Right lobe of liver (tissue), 4 donors: ENCODE data around the gene RRP1.

Source experiments
- CTCF ChIP-seq, 4 donors: fragments of 200-600 bp in 3 of 4; fragments of 450-650 bp in 1 of 4; IDR thresholded peaks; one replicate each; pipeline versions ENCODE4 v1.5.1 to v1.8.0; 2016 to 2022; ENCODE audit warnings: antibody characterized with exemption in 4 of 4, mild to moderate bottlenecking in 2 of 4
- POLR2A ChIP-seq: fragments of 450-650 bp; IDR thresholded peaks from one replicate; pipeline ENCODE4 v1.6.1; 2017; ENCODE audit warnings: antibody characterized with exemption, mild to moderate bottlenecking
- donor health status: DM: no; HTN: no; CAD: no.
- donor health status: DM: no; HTN: no; CAD: no.
- donor health status: DM: no; HTN: yes; CAD: no.

GRCh38 chr21:43745772-43746517 is 43.4 kb upstream of the RRP1 start:
- TF ChIP-seq CTCF (IDR thresholded peaks at IDR 0.05): no peak
- TF ChIP-seq POLR2A: no peak
